ENCODE data around the gene UNC119B. TPM values are rescaled to one million over a fixed set of nuclear protein-coding genes. Genes with fewer than 3 reads are reported as not detected.

The UNC119B gene
- total RNA-seq, 1 donor from 2014 or later = 13.4 TPM

GRCh38 chr12:120757226-120757742, 47.0 kb downstream of the UNC119B start:
- intact Hi-C loops (cut with DNase I) = no loop called here
- ATAC-seq (ENCODE audit: poor library complexity) (no peak), DNase-seq (no peak)

- intact Hi-C loops (cut with DNase I) = no loop called here
- DNase-seq = no peak
- no peak for ATAC-seq (ENCODE audit: poor library complexity)
These were observed 47.7 kb downstream of the UNC119B start for GRCh38 chr12:120757949-120758348.

GRCh38 chr12:120758798-120759590, 48.7 kb downstream of the UNC119B start:
- intact Hi-C loops (cut with DNase I) = no loop called here
- ATAC-seq (ENCODE audit: poor library complexity) = no peak
- DNase-seq = no peak

GRCh38 chr12:120759591-120760348, 49.5 kb downstream of the UNC119B start:
- intact Hi-C loops (cut with DNase I) = loop anchor here (10.0 kb wide), 1 partner anchor 145 kb away; the partner anchor contains the start of gene SPPL3
- no peak for ATAC-seq (ENCODE audit: poor library complexity)
- DNase-seq = no peak

GRCh38 chr12:120760349-120761254, 50.3 kb downstream of the UNC119B start:
- ATAC-seq (ENCODE audit: poor library complexity) = no peak
- intact Hi-C loops (cut with DNase I) = loop anchor here (10.0 kb wide), 1 partner anchor 144 kb away; the partner anchor contains the start of gene SPPL3

GRCh38 chr12:120761519-120761934, 51.3 kb downstream of the UNC119B start:
- DNase-seq = no peak
- ATAC-seq (ENCODE audit: poor library complexity) = peak; percentile 80
- intact Hi-C loops (cut with DNase I) = loop anchor here (10.0 kb wide), 1 partner anchor 143 kb away; the partner anchor contains the start of gene SPPL3

More at GRCh38 chr12:120760349-120761254, 50.3 kb downstream of the UNC119B start:
- no peak for DNase-seq

GRCh38 chr12:120762086-120762485, 51.8 kb downstream of the UNC119B start:
- peak; percentile 25 for ATAC-seq (ENCODE audit: poor library complexity)
- DNase-seq = no peak

GRCh38 chr12:120763250-120763649, 53.0 kb downstream of the UNC119B start:
- DNase-seq (no peak), ATAC-seq (ENCODE audit: poor library complexity) (no peak)
- intact Hi-C loops (cut with DNase I) = loop anchor here (10.0 kb wide), 1 partner anchor 142 kb away; the partner anchor contains the start of gene SPPL3

More at GRCh38 chr12:120762086-120762485, 51.8 kb downstream of the UNC119B start:
- intact Hi-C loops (cut with DNase I) = loop anchor here (10.0 kb wide), 1 partner anchor 143 kb away; the partner anchor contains the start of gene SPPL3

GRCh38 chr12:120764816-120765215, 54.6 kb downstream of the UNC119B start:
- intact Hi-C loops (cut with DNase I) = loop anchor here (10.0 kb wide), 1 partner anchor 140 kb away; the partner anchor contains the start of gene SPPL3
- DNase-seq (no peak), ATAC-seq (ENCODE audit: poor library complexity) (no peak)

GRCh38 chr12:120766566-120766965, 56.3 kb downstream of the UNC119B start:
- no peak for DNase-seq
- intact Hi-C loops (cut with DNase I) = loop anchor here (10.0 kb wide), 1 partner anchor 138 kb away; the partner anchor contains the start of gene SPPL3
- ATAC-seq (ENCODE audit: poor library complexity) = no peak

- intact Hi-C loops (cut with DNase I) = loop anchor here (10.0 kb wide), 1 partner anchor 137 kb away; the partner anchor contains the start of gene SPPL3
- DNase-seq (no peak), ATAC-seq (ENCODE audit: poor library complexity) (no peak)
These were observed 57.1 kb downstream of the UNC119B start for GRCh38 chr12:120767071-120768024.

- no peak for ATAC-seq (ENCODE audit: poor library complexity)
- DNase-seq = no peak
- intact Hi-C loops (cut with DNase I) = no loop called here
These were observed 60.8 kb downstream of the UNC119B start for GRCh38 chr12:120771097-120771496.

Other genes with a start within 250 kb of the UNC119B start
- 38.9 TPM for gene SRSF9, start 240.7 kb upstream of the UNC119B start, total RNA-seq
- gene DYNLL1, start 214.3 kb upstream of the UNC119B start, total RNA-seq = 154 TPM
- gene COQ5, start 181.3 kb upstream of the UNC119B start, total RNA-seq = 44.0 TPM
- 242 TPM for gene RNF10, start 176.1 kb upstream of the UNC119B start, total RNA-seq
- gene POP5, start 129.1 kb upstream of the UNC119B start, total RNA-seq = 40.9 TPM
- 6.5 TPM for gene CABP1, start 69.8 kb upstream of the UNC119B start, total RNA-seq
- gene MLEC, start 23.3 kb upstream of the UNC119B start, total RNA-seq = 125 TPM
- gene ACADS, start 15.4 kb downstream of the UNC119B start, total RNA-seq = 113 TPM
- 28.3 TPM for gene SPPL3, start 193.9 kb downstream of the UNC119B start, total RNA-seq

Measured in Right ventricle myocardium superior (tissue), 1 donor.